Measurements from ENCODE around the gene CYP4F11. TPM values are rescaled to one million over a fixed set of nuclear protein-coding genes. Genes with fewer than 3 reads are reported as not detected.
A peak's percentile ranks its signal among the peaks of the same experiment; 100 is the strongest.

The CYP4F11 gene
- total RNA-seq, 2 donors from 2014 or later = 6.7 to 8.1 TPM

DNA sequence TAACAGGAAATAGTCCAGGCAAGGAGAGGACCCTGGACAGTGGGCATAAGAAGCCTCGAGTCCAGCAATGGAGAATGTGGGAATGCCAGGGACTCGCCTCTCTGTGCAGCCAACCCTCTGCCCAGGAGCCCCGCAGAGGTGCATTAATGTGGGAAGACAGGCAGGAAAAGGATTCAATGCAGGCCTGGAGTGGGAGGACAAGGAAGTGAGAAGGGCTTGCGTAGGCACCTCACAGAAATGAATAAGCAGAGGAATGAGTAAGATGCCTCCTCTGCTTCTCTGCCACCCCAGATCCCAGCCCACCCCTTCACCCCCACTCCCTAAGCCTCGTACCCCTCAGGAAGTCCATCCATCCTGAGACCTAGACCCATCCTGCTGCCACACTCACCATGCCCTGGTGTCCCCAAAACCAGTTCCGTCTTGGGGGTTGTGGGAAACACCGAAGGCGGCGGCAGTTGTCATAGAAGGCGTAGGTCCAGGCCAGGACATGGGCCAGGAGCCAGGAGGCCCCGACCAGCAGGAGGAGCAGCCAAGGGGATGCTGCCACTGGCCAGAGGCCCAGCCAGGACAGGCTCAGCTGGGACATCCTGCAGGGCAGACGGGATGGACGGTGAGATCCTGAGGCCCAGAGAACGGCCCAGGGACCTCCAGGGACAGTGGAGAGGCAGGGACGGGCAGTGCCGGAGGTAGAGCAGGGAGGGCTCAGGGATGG is 37.1 kb downstream of the CYP4F11 start:
- intact Hi-C loops (cut with DNase I) = no loop called here
- no peak for DNase-seq
- TF ChIP-seq, protein P1, sequence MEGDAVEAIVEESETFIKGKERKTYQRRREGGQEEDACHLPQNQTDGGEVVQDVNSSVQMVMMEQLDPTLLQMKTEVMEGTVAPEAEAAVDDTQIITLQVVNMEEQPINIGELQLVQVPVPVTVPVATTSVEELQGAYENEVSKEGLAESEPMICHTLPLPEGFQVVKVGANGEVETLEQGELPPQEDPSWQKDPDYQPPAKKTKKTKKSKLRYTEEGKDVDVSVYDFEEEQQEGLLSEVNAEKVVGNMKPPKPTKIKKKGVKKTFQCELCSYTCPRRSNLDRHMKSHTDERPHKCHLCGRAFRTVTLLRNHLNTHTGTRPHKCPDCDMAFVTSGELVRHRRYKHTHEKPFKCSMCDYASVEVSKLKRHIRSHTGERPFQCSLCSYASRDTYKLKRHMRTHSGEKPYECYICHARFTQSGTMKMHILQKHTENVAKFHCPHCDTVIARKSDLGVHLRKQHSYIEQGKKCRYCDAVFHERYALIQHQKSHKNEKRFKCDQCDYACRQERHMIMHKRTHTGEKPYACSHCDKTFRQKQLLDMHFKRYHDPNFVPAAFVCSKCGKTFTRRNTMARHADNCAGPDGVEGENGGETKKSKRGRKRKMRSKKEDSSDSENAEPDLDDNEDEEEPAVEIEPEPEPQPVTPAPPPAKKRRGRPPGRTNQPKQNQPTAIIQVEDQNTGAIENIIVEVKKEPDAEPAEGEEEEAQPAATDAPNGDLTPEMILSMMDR (IDR thresholded peaks at IDR 0.05) = no peak
- Histone ChIP-seq H3K9ac (ENCODE audit: low read depth in 2 of 2, low read length in 2 of 2) (no peak overlapping the region), H3K36me3 (no peaks in the 10 kb centered on the region), H3K27me3 (no peaks in the 10 kb centered on the region), H3K4me3 (no peak overlapping the region), H3K27ac (no peak overlapping the region), H3K9me3 (no peaks in the 10 kb centered on the region), H3K4me1 (no peaks in the 10 kb centered on the region)

DNA sequence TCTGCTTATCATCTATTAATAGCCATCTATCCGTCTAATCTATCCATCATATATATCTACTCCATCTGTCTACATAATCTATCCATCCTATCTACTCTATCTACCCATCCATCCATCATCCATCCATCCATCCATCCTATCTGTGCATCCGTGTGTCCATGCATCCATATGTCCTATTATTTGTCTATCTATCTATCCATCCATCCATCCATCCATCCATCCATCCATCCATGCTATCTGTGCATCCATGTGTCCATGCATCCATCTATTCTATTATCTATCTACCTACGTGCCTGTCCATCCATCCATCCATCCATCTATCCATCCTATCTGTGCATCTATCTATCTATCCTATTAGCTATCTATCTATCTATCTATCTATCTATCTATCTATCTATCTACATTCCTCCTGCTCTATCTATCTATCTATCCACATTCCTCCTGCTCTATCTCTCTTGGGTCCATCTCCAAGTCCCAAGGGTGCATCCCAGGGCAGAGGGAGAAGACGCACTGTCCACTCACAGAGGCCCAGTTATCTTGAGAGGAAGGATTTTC is 38.4 kb downstream of the CYP4F11 start:
- no peaks in the 10 kb centered on the region for H3K36me3 ChIP-seq
- no peaks in the 10 kb centered on the region for H3K9me3 ChIP-seq
- no peak for DNase-seq
- no peak overlapping the region for H3K9ac ChIP-seq (ENCODE audit: low read depth in 2 of 2, low read length in 2 of 2)
- no peaks in the 10 kb centered on the region for H3K27me3 ChIP-seq
- H3K27ac ChIP-seq = no peak overlapping the region
- H3K4me1 ChIP-seq = no peaks in the 10 kb centered on the region
- H3K4me3 ChIP-seq = no peak overlapping the region
- TF ChIP-seq, protein P1 (IDR thresholded peaks at IDR 0.05) = no peak
- intact Hi-C loops (cut with DNase I) = no loop called here

DNA sequence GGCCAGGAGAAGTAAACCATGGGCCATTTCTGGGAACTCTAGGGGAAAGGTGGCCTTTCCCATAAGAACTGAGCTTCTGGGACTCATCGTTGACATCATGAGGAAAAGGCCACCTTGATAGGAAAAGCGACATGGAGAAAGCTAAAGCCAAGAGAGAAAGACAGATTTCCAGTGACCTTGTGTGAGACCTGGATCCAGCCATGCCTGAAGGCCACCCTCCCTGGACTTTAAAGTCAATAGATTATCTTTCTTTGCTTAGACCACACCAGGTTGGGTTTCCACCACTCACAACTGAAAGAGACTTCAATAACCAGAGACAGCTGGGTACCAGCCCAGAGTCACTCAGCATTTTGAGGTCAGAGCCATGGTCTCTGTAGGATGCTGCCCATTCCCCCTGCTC is 40.0 kb downstream of the CYP4F11 start:
- H3K27ac ChIP-seq = no peak overlapping the region
- TF ChIP-seq, protein P1 (IDR thresholded peaks at IDR 0.05) = no peak
- no peak for DNase-seq
- no peaks in the 10 kb centered on the region for H3K9me3 ChIP-seq
- H3K36me3 ChIP-seq = no peaks in the 10 kb centered on the region
- no peaks in the 10 kb centered on the region for H3K27me3 ChIP-seq
- no peak overlapping the region for H3K4me3 ChIP-seq
- no peak overlapping the region for H3K9ac ChIP-seq (ENCODE audit: low read depth in 2 of 2, low read length in 2 of 2)
- intact Hi-C loops (cut with DNase I) = no loop called here
- H3K4me1 ChIP-seq = no peaks in the 10 kb centered on the region

DNA sequence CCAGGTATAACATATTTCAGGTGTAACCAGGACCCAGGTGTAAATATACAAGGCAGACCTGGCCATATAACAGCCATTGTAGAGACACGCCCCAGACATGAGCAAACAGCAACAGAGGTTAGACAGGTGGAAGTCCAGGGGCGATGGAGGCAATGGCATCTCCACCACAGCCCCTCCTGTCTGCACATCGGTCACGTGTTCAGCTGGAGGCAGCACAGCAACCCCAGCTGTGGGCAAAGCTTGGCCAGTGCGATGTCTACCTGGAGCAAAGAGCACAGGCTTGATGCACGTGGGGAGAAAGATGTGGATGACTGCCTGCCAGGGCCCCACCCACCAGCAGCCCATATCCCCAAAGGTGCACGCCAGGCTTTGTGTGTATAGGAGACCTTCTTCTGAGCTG is 40.9 kb downstream of the CYP4F11 start:
- Histone ChIP-seq H3K9ac (ENCODE audit: low read depth in 2 of 2, low read length in 2 of 2) (no peak overlapping the region), H3K36me3 (no peaks in the 10 kb centered on the region), H3K4me3 (no peak overlapping the region), H3K27ac (no peak overlapping the region), H3K9me3 (no peaks in the 10 kb centered on the region), H3K4me1 (no peaks in the 10 kb centered on the region), H3K27me3 (no peaks in the 10 kb centered on the region)
- intact Hi-C loops (cut with DNase I) = no loop called here
- DNase-seq = peak; percentile 73
- TF ChIP-seq, protein P1 (IDR thresholded peaks at IDR 0.05) = no peak

DNA sequence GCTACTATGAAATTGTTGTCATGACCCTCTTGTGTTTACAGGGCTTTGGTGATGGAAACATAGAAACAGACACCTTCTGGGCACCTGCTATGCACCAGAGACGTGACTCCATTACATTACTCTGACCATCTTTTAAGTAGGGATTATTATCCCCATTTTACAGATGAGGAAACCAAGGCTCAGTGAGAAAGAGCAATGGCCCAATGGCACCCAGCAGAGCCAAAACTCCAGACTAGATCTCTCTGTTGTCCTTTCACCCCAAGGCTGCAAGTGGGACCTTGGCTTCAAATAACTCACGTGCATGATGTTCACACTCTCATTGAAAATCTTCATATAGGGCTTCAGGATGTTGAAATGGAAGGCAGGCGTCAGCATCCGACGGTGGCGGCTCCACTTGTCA is 42.3 kb downstream of the CYP4F11 start:
- intact Hi-C loops (cut with DNase I) = no loop called here
- H3K36me3 ChIP-seq = no peaks in the 10 kb centered on the region
- TF ChIP-seq, protein P1 (IDR thresholded peaks at IDR 0.05) = no peak
- H3K9me3 ChIP-seq = no peaks in the 10 kb centered on the region
- no peak overlapping the region for H3K4me3 ChIP-seq
- no peak overlapping the region for H3K27ac ChIP-seq
- DNase-seq = no peak
- H3K9ac ChIP-seq (ENCODE audit: low read depth in 2 of 2, low read length in 2 of 2) = no peak overlapping the region
- no peaks in the 10 kb centered on the region for H3K4me1 ChIP-seq
- H3K27me3 ChIP-seq = no peaks in the 10 kb centered on the region

All from colonic mucosa (tissue), 4 donors.